ENCODE data around the gene GADD45B. TPM values are rescaled to one million over a fixed set of nuclear protein-coding genes. Genes with fewer than 3 reads are reported as not detected.

Gene GADD45B
- total RNA-seq, 3 donors from 2014 or later (not counting 1 experiment from before 2014, with no cell fraction given), result 198 to 247 (median 212) TPM

DNA sequence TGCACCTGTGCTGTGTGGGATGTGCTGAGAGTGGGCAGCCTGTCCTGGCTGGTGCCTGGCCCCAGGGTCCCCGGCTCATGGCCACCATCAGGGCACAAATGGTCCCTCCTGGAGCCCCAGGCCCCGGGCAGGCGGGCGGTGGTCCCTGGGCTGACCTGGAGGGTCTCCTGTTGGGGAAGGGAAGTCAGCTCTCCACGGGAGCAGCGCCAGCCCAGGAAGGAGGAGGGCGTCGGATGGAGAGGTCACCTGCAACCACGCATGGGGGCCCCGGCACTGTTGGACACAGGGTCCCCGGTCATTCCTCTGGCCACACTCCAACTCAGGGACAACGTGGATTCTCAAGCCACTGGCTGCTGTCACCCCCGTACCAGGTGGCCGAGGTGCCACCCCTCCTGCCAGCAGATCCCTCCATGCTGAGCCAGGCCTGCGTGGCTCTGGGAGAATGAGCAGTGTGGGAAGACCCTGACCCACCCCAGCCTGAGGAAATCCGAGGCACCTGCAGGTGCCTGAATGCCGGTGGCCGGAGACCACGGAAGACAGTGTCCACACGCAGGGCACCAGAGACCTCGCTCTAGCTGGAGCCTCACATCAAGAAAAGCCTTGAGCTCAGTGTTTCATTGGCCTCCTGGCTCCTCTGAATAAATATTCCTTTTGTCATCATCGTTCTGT, 32.7 kb upstream of the GADD45B start:
- Mint-ChIP-seq H3K27ac (peak overlapping the region in 1 of 2 donors; percentile 63), H3K4me1 (peaks cover 7 to 15% of the 10 kb centered on the region in 2 donors), H3K4me3 (no peak overlapping the region), H3K27me3 (ENCODE audit: low read depth in 2 of 2) (no peaks in the 10 kb centered on the region), H3K36me3 (no peaks in the 10 kb centered on the region), H3K9me3 (no peaks in the 10 kb centered on the region)
- no peak for ATAC-seq
- Histone ChIP-seq H3K27ac (ENCODE audit: low read length) (no peak overlapping the region), H3K27me3 (ENCODE audit: control insufficient read depth, insufficient read depth, low read length) (no peaks in the 10 kb centered on the region), H3K36me3 (ENCODE audit: control insufficient read depth, insufficient read depth, low read length) (no peaks in the 10 kb centered on the region), H3K4me1 (ENCODE audit: control insufficient read depth, insufficient read depth, low read length) (peaks cover 13% of the 10 kb centered on the region), H3K4me3 (ENCODE audit: low read length) (no peak overlapping the region), H3K9me3 (ENCODE audit: control insufficient read depth, insufficient read depth, low read length) (no peaks in the 10 kb centered on the region)
- WGBS (ENCODE audit: insufficient coverage), result 96% methylated on average over 22 of the region's 22 CpGs
- TF ChIP-seq, protein P1, sequence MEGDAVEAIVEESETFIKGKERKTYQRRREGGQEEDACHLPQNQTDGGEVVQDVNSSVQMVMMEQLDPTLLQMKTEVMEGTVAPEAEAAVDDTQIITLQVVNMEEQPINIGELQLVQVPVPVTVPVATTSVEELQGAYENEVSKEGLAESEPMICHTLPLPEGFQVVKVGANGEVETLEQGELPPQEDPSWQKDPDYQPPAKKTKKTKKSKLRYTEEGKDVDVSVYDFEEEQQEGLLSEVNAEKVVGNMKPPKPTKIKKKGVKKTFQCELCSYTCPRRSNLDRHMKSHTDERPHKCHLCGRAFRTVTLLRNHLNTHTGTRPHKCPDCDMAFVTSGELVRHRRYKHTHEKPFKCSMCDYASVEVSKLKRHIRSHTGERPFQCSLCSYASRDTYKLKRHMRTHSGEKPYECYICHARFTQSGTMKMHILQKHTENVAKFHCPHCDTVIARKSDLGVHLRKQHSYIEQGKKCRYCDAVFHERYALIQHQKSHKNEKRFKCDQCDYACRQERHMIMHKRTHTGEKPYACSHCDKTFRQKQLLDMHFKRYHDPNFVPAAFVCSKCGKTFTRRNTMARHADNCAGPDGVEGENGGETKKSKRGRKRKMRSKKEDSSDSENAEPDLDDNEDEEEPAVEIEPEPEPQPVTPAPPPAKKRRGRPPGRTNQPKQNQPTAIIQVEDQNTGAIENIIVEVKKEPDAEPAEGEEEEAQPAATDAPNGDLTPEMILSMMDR (IDR thresholded peaks at IDR 0.05), result no peak
- intact Hi-C loops (cut with micrococcal nuclease), result no loop called here
- DNase-seq, result no peak

DNA sequence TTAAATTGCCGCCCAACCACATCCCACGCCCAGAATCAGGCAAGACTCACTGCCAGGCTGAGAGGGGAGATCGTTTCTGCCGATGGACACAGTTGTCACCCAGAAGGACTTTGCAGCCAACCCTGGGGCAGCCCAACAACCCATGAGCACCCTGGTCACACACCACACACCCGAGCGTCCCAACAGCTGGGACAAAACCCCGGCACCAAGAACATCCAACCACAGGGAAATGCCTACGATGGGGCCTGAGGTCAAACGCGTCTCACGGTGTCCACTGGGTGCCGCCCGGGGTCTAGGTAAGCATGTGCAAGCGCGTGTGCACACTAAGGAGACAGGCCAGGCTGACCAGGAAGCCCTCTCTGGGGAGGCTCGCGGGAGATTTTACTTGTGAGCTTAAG, 32.1 kb upstream of the GADD45B start:
- DNase-seq (no peak), ATAC-seq (no peak)
- 95% methylated on average over 17 of the region's 17 CpGs for whole genome bisulfite sequencing (ENCODE audit: insufficient coverage)
- TF ChIP-seq, protein P1 (IDR thresholded peaks at IDR 0.05), result no peak
- Mint-ChIP-seq H3K4me1 (peaks cover 7 to 15% of the 10 kb centered on the region in 2 donors), H3K27ac (peak overlapping the region in 1 of 2 donors; percentile 63), H3K9me3 (no peaks in the 10 kb centered on the region), H3K36me3 (no peaks in the 10 kb centered on the region), H3K4me3 (no peak overlapping the region), H3K27me3 (ENCODE audit: low read depth in 2 of 2) (no peaks in the 10 kb centered on the region)
- Histone ChIP-seq H3K27me3 (ENCODE audit: control insufficient read depth, insufficient read depth, low read length) (no peaks in the 10 kb centered on the region), H3K27ac (ENCODE audit: low read length) (no peak overlapping the region), H3K36me3 (ENCODE audit: control insufficient read depth, insufficient read depth, low read length) (no peaks in the 10 kb centered on the region), H3K4me3 (ENCODE audit: low read length) (no peak overlapping the region), H3K9me3 (ENCODE audit: control insufficient read depth, insufficient read depth, low read length) (no peaks in the 10 kb centered on the region), H3K4me1 (ENCODE audit: control insufficient read depth, insufficient read depth, low read length) (peaks cover 13% of the 10 kb centered on the region)
- intact Hi-C loops (cut with micrococcal nuclease), result no loop called here

DNA sequence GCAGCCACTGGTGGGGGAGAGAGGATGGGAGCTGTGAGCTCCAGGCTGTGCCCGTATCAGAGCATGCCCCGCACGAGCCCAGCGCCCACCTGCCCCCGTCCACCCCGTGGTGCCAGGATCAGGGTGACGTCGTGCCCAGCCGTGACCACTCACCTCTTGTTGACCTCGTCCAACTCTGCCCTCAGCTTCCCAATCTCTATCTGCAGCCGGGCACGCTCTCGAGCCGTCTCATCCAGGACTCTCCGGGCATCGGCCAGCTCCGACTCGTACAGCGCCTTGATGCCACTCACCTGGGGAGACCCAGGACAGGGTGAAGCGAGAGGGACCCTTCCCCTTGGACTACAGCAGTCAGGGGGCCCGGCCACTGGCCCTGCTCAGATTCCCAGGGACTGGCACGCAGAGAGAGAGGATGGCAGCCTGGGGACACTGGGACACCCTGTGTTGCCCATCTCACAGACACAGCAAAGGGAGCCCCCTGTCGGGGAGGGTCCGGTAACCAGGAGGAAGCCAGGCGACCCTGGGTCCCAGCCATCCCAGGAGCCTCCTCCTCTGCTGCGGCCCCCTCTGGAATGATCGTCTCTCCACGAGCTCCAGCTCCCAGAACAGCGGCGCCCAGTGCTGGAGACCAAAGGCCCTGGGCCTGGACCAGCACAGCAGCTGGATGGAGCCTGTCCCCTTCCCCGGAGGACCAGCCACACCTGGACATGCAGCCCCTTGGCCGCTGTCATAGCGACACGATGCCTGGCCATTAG, 31.5 kb upstream of the GADD45B start:
- no peak overlapping the region for H3K27ac ChIP-seq (ENCODE audit: low read length)
- H3K9me3 Mint-ChIP-seq, result no peaks in the 10 kb centered on the region
- H3K27me3 ChIP-seq (ENCODE audit: control insufficient read depth, insufficient read depth, low read length), result no peaks in the 10 kb centered on the region
- H3K27ac Mint-ChIP-seq, result no peak overlapping the region
- H3K36me3 ChIP-seq (ENCODE audit: control insufficient read depth, insufficient read depth, low read length), result no peaks in the 10 kb centered on the region
- H3K4me3 Mint-ChIP-seq, result no peak overlapping the region
- H3K4me3 ChIP-seq (ENCODE audit: low read length), result no peak overlapping the region
- intact Hi-C loops (cut with micrococcal nuclease), result no loop called here
- H3K36me3 Mint-ChIP-seq, result no peaks in the 10 kb centered on the region
- no peaks in the 10 kb centered on the region for H3K9me3 ChIP-seq (ENCODE audit: control insufficient read depth, insufficient read depth, low read length)
- peaks cover 13% of the 10 kb centered on the region for H3K4me1 ChIP-seq (ENCODE audit: control insufficient read depth, insufficient read depth, low read length)
- no peak for DNase-seq
- TF ChIP-seq, protein P1 (IDR thresholded peaks at IDR 0.05), result no peak
- no peaks in the 10 kb centered on the region for H3K27me3 Mint-ChIP-seq (ENCODE audit: low read depth in 2 of 2)
- peaks cover 7 to 15% of the 10 kb centered on the region in 2 donors for H3K4me1 Mint-ChIP-seq
- ATAC-seq, result peak in 1 of 3 donors; percentile 9
- 96% methylated on average over 34 of the region's 34 CpGs for WGBS (ENCODE audit: insufficient coverage)

All from natural killer cell (primary cell).